SK-N-SH (cell line): ENCODE measurements around the gene TRPC6. TPM values are rescaled to one million over a fixed set of nuclear protein-coding genes. Genes with fewer than 3 reads are reported as not detected.

Experiments
- CTCF ChIA-PET: fragments of 300-600, 350-600 bp; formaldehyde crosslinking; extraction: SDS; loops from one replicate; lab custom pipeline; 2021; lab: Yijun Ruan, JAX
- POLR2A ChIA-PET: fragments of 350-600 bp; sonication (Branson Sonifier 250); formaldehyde crosslinking; extraction: SDS; loops from one replicate; lab custom pipeline; 2020; ENCODE audit warnings: antibody characterized with exemption, inconsistent platforms; lab: Yijun Ruan, JAX
- DNase-seq: peaks from one replicate; pipeline ENCODE4 v3.0.0; 2012
- H2AFZ ChIP-seq: fragments of 200-600 bp; sonication (generic); 2 replicates; pipeline ENCODE4 v1.8.1; 2016; ENCODE audit warnings: antibody characterized with exemption, mild to moderate bottlenecking, low read depth
- H3F3A ChIP-seq: fragments of 200-600 bp; sonication (generic); replicated peaks from 2 replicates; pipeline ENCODE3; 2016; ENCODE audit warnings: antibody characterized with exemption, mild to moderate bottlenecking; ENCODE audit not compliant: insufficient read depth
- H3K27ac ChIP-seq, 2 experiments: fragments of 200-500 bp in 1 of 2; fragments of 200-600 bp in 1 of 2; sonication (Bioruptor generic) in 1 of 2; sonication (generic), shearing (Covaris generic) in 1 of 2; 2 replicates each; pipeline versions ENCODE4 v1.5.1 to v1.6.1; 2014 to 2016; ENCODE audit warnings: low read depth in 2 of 2, inconsistent platforms in 1 of 2, low read length in 1 of 2, mild to moderate bottlenecking in 1 of 2, mixed read lengths in 1 of 2
- H3K27me3 ChIP-seq: fragments of 200-600 bp; sonication (generic), shearing (Covaris generic); 2 replicates; pipeline ENCODE4 v1.6.1; 2016; ENCODE audit warnings: mixed run types; ENCODE audit not compliant: insufficient read depth
- H3K36me3 ChIP-seq, 2 experiments: fragments of 200-500 bp in 1 of 2; fragments of 200-600 bp in 1 of 2; sonication (Bioruptor generic) in 1 of 2; sonication (generic) in 1 of 2; replicated peaks in 1 of 2; 2 replicates each; pipeline versions ENCODE3 to v1.5.1; 2014 to 2016; ENCODE audit warnings: low read length in 1 of 2, mild to moderate bottlenecking in 1 of 2; ENCODE audit not compliant: insufficient read depth in 2 of 2, control insufficient read depth in 1 of 2
- H3K4me1 ChIP-seq, 2 experiments: fragments of 200-500 bp in 1 of 2; fragments of 200-600 bp in 1 of 2; sonication (Bioruptor generic) in 1 of 2; sonication (generic), shearing (Covaris generic) in 1 of 2; 2 replicates each; pipeline versions ENCODE4 v1.5.1 to v1.6.1; 2014 to 2016; ENCODE audit warnings: low read depth in 1 of 2, low read length in 1 of 2, mixed run types in 1 of 2; ENCODE audit not compliant: insufficient read depth in 2 of 2, control insufficient read depth in 1 of 2
- H3K4me2 ChIP-seq: fragments of 200-600 bp; sonication (generic), shearing (Covaris generic); 2 replicates; pipeline ENCODE4 v1.6.1; 2017; ENCODE audit warnings: mixed run types
- H3K4me3 ChIP-seq, 2 experiments: fragments of 200-500 bp in 1 of 2; fragments of 200-600 bp in 1 of 2; sonication (Bioruptor generic) in 1 of 2; sonication (generic), shearing (Covaris generic) in 1 of 2; 2 replicates each; pipeline versions ENCODE4 v1.5.1 to v1.8.1; 2014 to 2016; ENCODE audit warnings: low read depth in 2 of 2, inconsistent platforms in 1 of 2, low read length in 1 of 2, mild to moderate bottlenecking in 1 of 2, mixed read lengths in 1 of 2, moderate library complexity in 1 of 2
- H3K79me2 ChIP-seq: fragments of 200-600 bp; sonication (generic); 2 replicates; pipeline ENCODE4 v1.8.1; 2017; ENCODE audit warnings: mild to moderate bottlenecking; ENCODE audit not compliant: insufficient read depth
- H3K9ac ChIP-seq: fragments of 200-600 bp; sonication (generic); 2 replicates; pipeline ENCODE4 v1.6.1; 2017; ENCODE audit warnings: mixed run types
- H3K9me2 ChIP-seq: fragments of 200-600 bp; sonication (generic); 2 replicates; pipeline ENCODE4 v1.6.1; 2017; ENCODE audit warnings: mixed run types
- H3K9me3 ChIP-seq: fragments of 200-600 bp; sonication (generic); 2 replicates; pipeline ENCODE4 v1.6.1; 2017; ENCODE audit warnings: mixed run types, mild to moderate bottlenecking, moderate library complexity
- H4K20me1 ChIP-seq: fragments of 200-600 bp; sonication (generic); 2 replicates; pipeline ENCODE4 v1.6.1; 2017; ENCODE audit warnings: mild to moderate bottlenecking, mixed run types; ENCODE audit not compliant: insufficient read depth
- ELF1 ChIP-seq: IDR thresholded peaks from 2 replicates; pipeline ENCODE4 v1.4.0; 2012
- FOSL2 ChIP-seq: IDR thresholded peaks from 2 replicates; pipeline ENCODE4 v1.4.0; 2012; ENCODE audit warnings: low read depth, mild to moderate bottlenecking, moderate library complexity, borderline replicate concordance
- FOXM1 ChIP-seq: IDR thresholded peaks from 2 replicates; pipeline ENCODE4 v1.4.0; 2012; ENCODE audit warnings: low read depth, mild to moderate bottlenecking
- GATA2 ChIP-seq: sonication (generic); formaldehyde crosslinking; IDR thresholded peaks from 2 replicates; pipeline ENCODE4 v1.5.0; 2020; ENCODE audit warnings: mild to moderate bottlenecking, missing genetic modification reagents
- IRF3 ChIP-seq: fragments of 150-350 bp; IDR thresholded peaks from 2 replicates; pipeline ENCODE4 v1.6.1; 2016; ENCODE audit warnings: mild to moderate bottlenecking, low read depth, low read length
- JUND ChIP-seq: IDR thresholded peaks from 2 replicates; pipeline ENCODE4 v1.4.0; 2012
- NFIC ChIP-seq: IDR thresholded peaks from 2 replicates; pipeline ENCODE4 v1.4.0; 2012; ENCODE audit warnings: borderline replicate concordance
- POLR2AphosphoS5 ChIP-seq: IDR thresholded peaks from 2 replicates; pipeline ENCODE4 v1.6.1; 2012; ENCODE audit warnings: low read depth, low read length
- REST ChIP-seq: IDR thresholded peaks from 2 replicates; pipeline ENCODE4 v1.6.1; 2012; ENCODE audit warnings: mild to moderate bottlenecking, low read depth, low read length, moderate library complexity
- RXRA ChIP-seq: IDR thresholded peaks from 2 replicates; pipeline ENCODE4 v1.4.0; 2012; ENCODE audit warnings: low read depth, mild to moderate bottlenecking, borderline replicate concordance
- SIN3A ChIP-seq: IDR thresholded peaks from 2 replicates; pipeline ENCODE4 v1.6.1; 2012; ENCODE audit warnings: low read depth, mild to moderate bottlenecking, low read length, moderate library complexity, borderline replicate concordance
- TCF12 ChIP-seq: IDR thresholded peaks from 2 replicates; pipeline ENCODE4 v1.4.0; 2012
- USF2 ChIP-seq: fragments of 150-350 bp; IDR thresholded peaks from 2 replicates; pipeline ENCODE4 v1.6.1; 2017; ENCODE audit warnings: antibody characterized with exemption, low read length, low read depth, borderline replicate concordance
- WGBS: methylation state at CpG from one replicate; pipeline ENCODE4 v1.1.6; 2017; ENCODE audit warnings: low lambda C conversion rate; 5-methylcytosine and 5-hydroxymethylcytosine counted together
- polyA plus RNA-seq, 3 experiments: library from polyadenylated mRNA; depleted of rRNA; stranded (reverse); fragments of >200 nt; gene quantifications; 2 replicates each; pipeline ENCODE4 v1.2.3, GENCODE V29; 2012

The TRPC6 gene
- polyA plus RNA-seq, 1 of the 3 experiments (the other 2 are of a cell fraction) = not detected

- no peaks in the 10 kb centered on the region for H3K27me3 ChIP-seq
- peaks cover 8% of the 10 kb centered on the region for H3F3A ChIP-seq
- WGBS = 7% methylated on average over 2 of the region's 2 CpGs
- ChIA-PET CTCF (no interaction called here), POLR2A (no interaction called here)
- no peaks in the 10 kb centered on the region for H3K36me3 ChIP-seq
- peak overlapping the region; percentile 66 for H3K4me2 ChIP-seq
- H3K4me1 ChIP-seq = no peaks in the 10 kb centered on the region
- H4K20me1 ChIP-seq = no peaks in the 10 kb centered on the region
- no peaks in the 10 kb centered on the region for H3K9me2 ChIP-seq
- peak overlapping the region in 1 of 2 experiments; percentile 19; a peak in 1 of 4 replicates for H3K27ac ChIP-seq
- no peak overlapping the region for H3K4me3 ChIP-seq
- no peaks in the 10 kb centered on the region for H3K79me2 ChIP-seq
- TF ChIP-seq JUND (no peak), GATA2 (CRISPR knock-in tag) (no peak), FOSL2 (peak; percentile 20; the same call in 1 of the 2 replicates)
- no peak for DNase-seq
- peak overlapping the region; percentile 66 for H2AFZ ChIP-seq
- H3K9me3 ChIP-seq = no peaks in the 10 kb centered on the region
- H3K9ac ChIP-seq = no peak overlapping the region
Measured at GRCh38 chr11:101453682-101454081, 130.1 kb downstream of the TRPC6 start.

- H3K79me2 ChIP-seq = no peaks in the 10 kb centered on the region
- 9% methylated on average over 5 of the region's 5 CpGs for WGBS
- DNase-seq = no peak
- no peak overlapping the region for H3K27ac ChIP-seq
- H3K9me3 ChIP-seq = no peaks in the 10 kb centered on the region
- H3K4me1 ChIP-seq = peaks cover 0 to 13% of the 10 kb centered on the region in 2 experiments; a peak in 1 of 4 replicates
- peak overlapping the region; percentile 56 for H3K4me2 ChIP-seq
- H3K9ac ChIP-seq = no peak overlapping the region
- H3K4me3 ChIP-seq = peak overlapping the region in 1 of 2 experiments; percentile 9; a peak in 1 of 4 replicates
- H4K20me1 ChIP-seq = no peaks in the 10 kb centered on the region
- peak; percentile 43; the same call in 1 of the 2 replicates for TF ChIP-seq TCF12
- no peak for TF ChIP-seq USF2
- TF ChIP-seq SIN3A = no peak
- no peaks in the 10 kb centered on the region for H3K36me3 ChIP-seq
- CTCF ChIA-PET = interaction anchor here (0.8 kb wide), 1 partner anchor 9 kb away, joined by 4 read pairs; no protein-coding TSS in a partner anchor
- H3F3A ChIP-seq = peaks cover 28% of the 10 kb centered on the region
- H3K27me3 ChIP-seq = no peaks in the 10 kb centered on the region
- POLR2A ChIA-PET = no interaction called here
- peak overlapping the region; percentile 67 for H2AFZ ChIP-seq
- no peaks in the 10 kb centered on the region for H3K9me2 ChIP-seq
Measured at GRCh38 chr11:101448881-101449442, 134.8 kb downstream of the TRPC6 start.

GRCh38 chr11:101446726-101447125, 137.1 kb downstream of the TRPC6 start:
- Histone ChIP-seq H3K36me3 (no peaks in the 10 kb centered on the region), H3K27ac (peak overlapping the region in 1 of 2 experiments; percentile 80; a peak in 2 of 4 replicates), H4K20me1 (no peaks in the 10 kb centered on the region), H3K27me3 (no peaks in the 10 kb centered on the region), H3K9me3 (no peaks in the 10 kb centered on the region), H3F3A (peaks cover 37% of the 10 kb centered on the region), H3K4me1 (peaks cover 0 to 25% of the 10 kb centered on the region in 2 experiments; a peak in 1 of 4 replicates), H3K4me2 (0 out of 2 replicates have a peak overlapping the region, but pooled peaks have one; percentile 30), H3K9me2 (no peaks in the 10 kb centered on the region), H3K4me3 (no peak overlapping the region), H3K79me2 (no peaks in the 10 kb centered on the region), H3K9ac (no peak overlapping the region), H2AFZ (no peak overlapping the region)
- TF ChIP-seq REST (no peak), FOXM1 (no peak), POLR2AphosphoS5 (no peak), ELF1 (no peak), NFIC (no peak), RXRA (no peak), IRF3 (no peak)
- DNase-seq = no peak
- POLR2A ChIA-PET = no interaction called here
- CTCF ChIA-PET = no interaction called here
